ENCODE data around the gene U2SURP.
"Not testable (repeated sequence)": the region's sequence is repeated elsewhere in the genome, so short reads cannot be mapped to it uniquely, and the experiment has no call there.

Gene U2SURP

GRCh38 chr3:143073983-143074382 is 72.6 kb downstream of the U2SURP start:
- H3K9me3 ChIP-seq (ENCODE audit: low read length); H3K36me3 ChIP-seq (ENCODE audit: insufficient read depth, low read length); H3K27me3 ChIP-seq (ENCODE audit: control insufficient read depth in 1 of 2, insufficient read depth in 2 of 2, low read length in 2 of 2); H3K4me1 ChIP-seq (ENCODE audit: insufficient read depth, low read length); H3K9ac ChIP-seq (ENCODE audit: low read length); H3K4me3 ChIP-seq (ENCODE audit: low read depth in 1 of 2, low read length in 2 of 2); H3K27ac ChIP-seq (ENCODE audit: low read depth, low read length): not testable (repeated sequence)

- H3K27me3 ChIP-seq (ENCODE audit: control insufficient read depth in 1 of 2, insufficient read depth in 2 of 2, low read length in 2 of 2) = no peaks in the 10 kb centered on the region
- H3K36me3 ChIP-seq (ENCODE audit: insufficient read depth, low read length) = no peaks in the 10 kb centered on the region
- no peak overlapping the region for H3K27ac ChIP-seq (ENCODE audit: low read depth, low read length)
- no peak overlapping the region for H3K9ac ChIP-seq (ENCODE audit: low read length)
- H3K4me1 ChIP-seq (ENCODE audit: insufficient read depth, low read length) = no peaks in the 10 kb centered on the region
- H3K9me3 ChIP-seq (ENCODE audit: low read length) = no peaks in the 10 kb centered on the region
- H3K4me3 ChIP-seq (ENCODE audit: low read depth in 1 of 2, low read length in 2 of 2) = no peak overlapping the region
These were observed 77.5 kb downstream of the U2SURP start for GRCh38 chr3:143078883-143079282.

DNA sequence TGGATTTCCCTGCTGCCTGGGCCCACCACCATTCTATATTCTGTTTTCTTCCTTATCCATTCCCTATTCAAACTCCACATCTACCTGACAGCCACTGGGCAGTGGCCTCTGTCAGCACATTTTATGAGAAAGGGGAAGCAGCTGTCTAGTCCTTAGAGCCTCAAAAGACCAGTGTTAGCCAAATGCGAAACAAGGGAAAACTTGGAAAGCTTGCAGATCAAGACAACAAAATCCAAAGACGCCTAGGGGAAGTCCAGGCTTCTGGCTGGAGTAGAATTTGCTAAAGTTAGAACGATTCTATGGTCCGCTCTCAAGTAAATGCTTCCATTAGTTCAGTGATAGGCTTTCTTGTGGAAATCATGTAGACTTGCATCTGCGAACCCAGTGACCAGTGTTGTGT is 78.8 kb downstream of the U2SURP start:
- no peaks in the 10 kb centered on the region for H3K36me3 ChIP-seq (ENCODE audit: insufficient read depth, low read length)
- H3K27ac ChIP-seq (ENCODE audit: low read depth, low read length) = no peak overlapping the region

GRCh38 chr3:143081365-143081764 is 80.0 kb downstream of the U2SURP start:
- Histone ChIP-seq H3K9ac (ENCODE audit: low read length) (no peak overlapping the region), H3K9me3 (ENCODE audit: low read length) (no peaks in the 10 kb centered on the region), H3K4me1 (ENCODE audit: insufficient read depth, low read length) (no peaks in the 10 kb centered on the region), H3K27me3 (ENCODE audit: control insufficient read depth in 1 of 2, insufficient read depth in 2 of 2, low read length in 2 of 2) (no peaks in the 10 kb centered on the region), H3K36me3 (ENCODE audit: insufficient read depth, low read length) (no peaks in the 10 kb centered on the region), H3K27ac (ENCODE audit: low read depth, low read length) (no peak overlapping the region), H3K4me3 (ENCODE audit: low read depth in 1 of 2, low read length in 2 of 2) (no peak overlapping the region)

More for the DNA sequence above, 78.8 kb downstream of the U2SURP start:
- no peaks in the 10 kb centered on the region for H3K27me3 ChIP-seq (ENCODE audit: control insufficient read depth in 1 of 2, insufficient read depth in 2 of 2, low read length in 2 of 2)
- no peaks in the 10 kb centered on the region for H3K9me3 ChIP-seq (ENCODE audit: low read length)
- no peak overlapping the region for H3K4me3 ChIP-seq (ENCODE audit: low read depth in 1 of 2, low read length in 2 of 2)
- no peak overlapping the region for H3K9ac ChIP-seq (ENCODE audit: low read length)
- H3K4me1 ChIP-seq (ENCODE audit: insufficient read depth, low read length) = no peaks in the 10 kb centered on the region

DNA sequence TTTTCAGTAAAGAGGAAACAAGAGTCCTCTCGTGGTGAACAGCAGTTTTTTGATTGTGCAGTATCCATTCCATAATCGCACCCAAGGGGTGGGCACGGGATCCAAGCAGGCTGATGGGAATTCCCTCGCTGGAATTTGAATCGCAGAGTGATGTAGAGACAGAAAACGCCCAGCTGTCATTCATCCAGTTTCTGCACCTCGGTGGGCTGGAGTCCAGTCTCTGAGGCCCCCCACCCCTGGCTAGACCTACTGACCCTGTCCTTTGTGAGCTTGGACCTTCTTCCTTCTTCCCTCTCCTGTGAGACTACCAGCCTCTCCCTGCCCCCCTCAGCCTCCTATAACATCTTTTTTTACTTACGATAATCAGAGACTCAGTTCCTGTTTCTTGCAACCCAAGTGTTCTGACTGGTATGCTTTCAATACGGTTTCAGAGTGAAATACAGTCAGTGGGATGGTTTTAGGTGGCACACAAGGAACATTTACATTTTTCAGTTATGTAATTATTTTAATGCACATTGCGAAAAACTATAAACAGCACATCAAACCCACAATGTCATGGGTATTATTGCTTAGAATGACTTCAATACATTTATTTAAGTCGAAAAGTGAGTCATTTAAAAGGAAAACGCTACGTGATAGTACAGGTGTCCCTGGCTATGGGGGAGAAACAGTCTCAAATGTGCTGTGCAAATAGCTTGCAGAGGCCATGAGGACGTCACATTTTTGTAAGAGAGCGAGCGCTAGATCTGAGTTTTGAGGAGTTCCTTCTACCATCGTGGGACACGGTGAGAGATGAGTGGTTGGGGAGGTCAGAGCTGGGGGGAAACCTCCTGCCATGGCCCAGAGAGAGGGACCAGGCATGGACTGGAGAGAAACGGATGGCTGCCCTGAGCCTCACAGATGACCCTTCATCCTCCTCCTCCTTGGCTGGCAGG is 80.7 kb downstream of the U2SURP start:
- Histone ChIP-seq H3K4me3 (ENCODE audit: low read depth in 1 of 2, low read length in 2 of 2) (no peak overlapping the region), H3K9me3 (ENCODE audit: low read length) (no peaks in the 10 kb centered on the region), H3K9ac (ENCODE audit: low read length) (no peak overlapping the region), H3K4me1 (ENCODE audit: insufficient read depth, low read length) (no peaks in the 10 kb centered on the region), H3K27me3 (ENCODE audit: control insufficient read depth in 1 of 2, insufficient read depth in 2 of 2, low read length in 2 of 2) (no peaks in the 10 kb centered on the region), H3K27ac (ENCODE audit: low read depth, low read length) (no peak overlapping the region), H3K36me3 (ENCODE audit: insufficient read depth, low read length) (no peaks in the 10 kb centered on the region)

DNA sequence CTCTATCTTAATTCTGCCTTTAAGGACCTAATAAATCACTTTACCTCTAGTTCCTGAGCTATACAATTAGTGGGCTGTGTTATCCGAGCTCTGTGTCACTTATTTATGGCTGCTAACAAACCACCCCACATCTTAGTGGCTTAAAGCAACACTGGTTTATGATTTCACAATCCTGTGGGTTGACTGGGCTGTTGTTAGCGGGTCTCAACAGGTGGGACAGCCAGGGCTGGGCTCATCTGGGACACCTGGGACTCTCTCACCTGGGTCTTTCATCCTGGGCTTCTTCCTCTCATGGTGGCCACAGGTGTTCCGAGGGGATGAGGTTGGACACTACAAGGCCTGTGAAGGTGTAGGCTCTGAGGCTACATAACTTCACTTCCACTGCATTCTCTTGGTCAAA is 82.4 kb downstream of the U2SURP start:
- Histone ChIP-seq H3K4me3 (ENCODE audit: low read depth in 1 of 2, low read length in 2 of 2) (no peak overlapping the region), H3K27me3 (ENCODE audit: control insufficient read depth in 1 of 2, insufficient read depth in 2 of 2, low read length in 2 of 2) (no peaks in the 10 kb centered on the region), H3K36me3 (ENCODE audit: insufficient read depth, low read length) (no peaks in the 10 kb centered on the region), H3K9ac (ENCODE audit: low read length) (no peak overlapping the region), H3K9me3 (ENCODE audit: low read length) (no peaks in the 10 kb centered on the region), H3K27ac (ENCODE audit: low read depth, low read length) (no peak overlapping the region), H3K4me1 (ENCODE audit: insufficient read depth, low read length) (no peaks in the 10 kb centered on the region)

DNA sequence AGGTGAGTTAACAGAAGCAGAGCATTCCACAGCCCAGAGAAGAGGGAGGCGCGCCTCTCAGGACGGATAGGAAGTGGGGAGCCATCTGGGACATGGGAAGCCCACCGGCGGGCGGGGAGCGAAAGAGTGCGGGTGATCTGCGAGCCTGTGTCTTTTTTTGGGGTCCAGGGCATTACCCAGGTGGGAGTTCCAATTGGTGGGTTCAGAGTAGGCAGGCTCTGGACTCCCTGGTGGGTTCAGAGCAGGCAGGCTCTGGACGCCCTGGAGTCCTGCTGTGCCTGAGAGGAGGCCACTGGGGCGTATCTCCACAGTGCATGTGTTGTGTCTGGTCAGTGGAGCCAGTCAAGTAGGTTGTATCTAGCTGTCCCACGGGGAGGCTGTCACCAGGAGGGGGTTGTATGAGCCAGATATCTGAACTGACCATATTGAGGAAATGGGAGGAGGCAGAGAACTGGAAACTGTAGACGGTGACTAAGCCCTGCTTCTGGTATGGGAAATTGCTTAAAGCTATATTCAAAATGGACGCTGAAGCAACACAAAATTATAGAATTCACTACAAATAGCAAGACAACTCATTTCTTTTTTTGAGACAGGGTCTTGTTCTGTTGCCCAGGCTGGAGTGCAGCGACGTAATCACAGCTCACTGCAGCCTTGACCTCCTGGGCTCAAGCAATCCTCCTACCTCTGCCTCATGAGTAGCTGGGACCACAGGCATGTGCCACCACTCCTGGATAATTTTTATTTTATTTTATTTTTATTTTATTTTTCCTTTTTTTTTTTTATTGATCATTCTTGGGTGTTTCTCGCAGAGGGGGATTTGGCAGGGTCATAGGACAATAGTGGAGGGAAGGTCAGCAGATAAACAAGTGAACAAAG is 83.7 kb downstream of the U2SURP start:
- H3K9ac ChIP-seq (ENCODE audit: low read length) = no peak overlapping the region
- no peak overlapping the region for H3K4me3 ChIP-seq (ENCODE audit: low read depth in 1 of 2, low read length in 2 of 2)
- no peak overlapping the region for H3K27ac ChIP-seq (ENCODE audit: low read depth, low read length)
- no peaks in the 10 kb centered on the region for H3K4me1 ChIP-seq (ENCODE audit: insufficient read depth, low read length)
- H3K36me3 ChIP-seq (ENCODE audit: insufficient read depth, low read length) = no peaks in the 10 kb centered on the region
- H3K27me3 ChIP-seq (ENCODE audit: control insufficient read depth in 1 of 2, insufficient read depth in 2 of 2, low read length in 2 of 2) = no peaks in the 10 kb centered on the region
- no peaks in the 10 kb centered on the region for H3K9me3 ChIP-seq (ENCODE audit: low read length)

DNA sequence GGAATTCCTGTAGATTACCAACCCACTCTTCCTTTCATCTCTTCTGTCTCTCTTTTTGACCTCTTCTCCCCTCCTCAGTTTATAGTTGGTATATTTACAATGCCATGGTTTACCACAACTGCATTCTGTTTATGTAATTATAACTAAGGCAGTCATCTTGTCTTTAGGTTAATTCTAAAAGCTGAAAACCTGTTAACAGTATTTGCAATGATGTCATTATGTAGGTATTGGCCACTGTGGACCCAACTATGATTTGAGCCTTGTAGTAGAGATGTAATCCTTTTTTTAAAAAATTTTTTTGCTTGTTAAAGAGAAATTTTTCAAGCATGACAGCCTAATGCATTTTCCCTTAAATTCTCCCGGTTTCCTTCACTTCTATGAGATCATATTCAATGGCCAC is 87.5 kb downstream of the U2SURP start:
- no peaks in the 10 kb centered on the region for H3K9me3 ChIP-seq (ENCODE audit: low read length)
- no peak overlapping the region for H3K4me3 ChIP-seq (ENCODE audit: low read depth in 1 of 2, low read length in 2 of 2)
- no peak overlapping the region for H3K27ac ChIP-seq (ENCODE audit: low read depth, low read length)
- no peaks in the 10 kb centered on the region for H3K27me3 ChIP-seq (ENCODE audit: control insufficient read depth in 1 of 2, insufficient read depth in 2 of 2, low read length in 2 of 2)
- H3K9ac ChIP-seq (ENCODE audit: low read length) = no peak overlapping the region
- no peaks in the 10 kb centered on the region for H3K36me3 ChIP-seq (ENCODE audit: insufficient read depth, low read length)
- no peaks in the 10 kb centered on the region for H3K4me1 ChIP-seq (ENCODE audit: insufficient read depth, low read length)

GRCh38 chr3:143089965-143090364 is 88.6 kb downstream of the U2SURP start:
- Histone ChIP-seq H3K27ac (ENCODE audit: low read depth, low read length) (no peak overlapping the region), H3K4me3 (ENCODE audit: low read depth in 1 of 2, low read length in 2 of 2) (no peak overlapping the region), H3K27me3 (ENCODE audit: control insufficient read depth in 1 of 2, insufficient read depth in 2 of 2, low read length in 2 of 2) (no peaks in the 10 kb centered on the region), H3K36me3 (ENCODE audit: insufficient read depth, low read length) (no peaks in the 10 kb centered on the region), H3K9ac (ENCODE audit: low read length) (no peak overlapping the region), H3K9me3 (ENCODE audit: low read length) (no peaks in the 10 kb centered on the region), H3K4me1 (ENCODE audit: insufficient read depth, low read length) (no peaks in the 10 kb centered on the region)

DNA sequence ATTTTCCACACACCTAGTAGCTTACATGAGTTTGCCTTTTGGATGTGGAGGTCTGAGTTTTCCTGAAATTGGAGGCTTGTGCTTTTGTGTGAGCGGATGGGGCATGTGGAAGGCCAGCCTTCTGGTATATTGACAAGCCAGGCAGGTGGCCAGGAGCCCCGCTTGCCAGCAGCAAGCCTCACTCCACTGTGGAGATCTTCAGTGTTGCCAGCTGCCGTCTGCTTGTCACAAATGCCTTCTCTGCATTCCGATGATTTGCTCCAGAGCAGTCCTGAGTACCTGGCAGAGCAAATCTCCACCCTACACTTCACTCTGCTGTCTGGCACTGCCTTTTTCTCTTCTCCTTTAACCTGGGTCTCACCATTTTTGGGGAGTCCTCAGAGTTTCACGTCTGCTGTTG is 89.1 kb downstream of the U2SURP start:
- H3K4me1 ChIP-seq (ENCODE audit: insufficient read depth, low read length) = no peaks in the 10 kb centered on the region
- no peaks in the 10 kb centered on the region for H3K27me3 ChIP-seq (ENCODE audit: control insufficient read depth in 1 of 2, insufficient read depth in 2 of 2, low read length in 2 of 2)
- no peaks in the 10 kb centered on the region for H3K36me3 ChIP-seq (ENCODE audit: insufficient read depth, low read length)
- no peak overlapping the region for H3K9ac ChIP-seq (ENCODE audit: low read length)
- no peak overlapping the region for H3K4me3 ChIP-seq (ENCODE audit: low read depth in 1 of 2, low read length in 2 of 2)
- H3K27ac ChIP-seq (ENCODE audit: low read depth, low read length) = no peak overlapping the region
- no peaks in the 10 kb centered on the region for H3K9me3 ChIP-seq (ENCODE audit: low read length)

DNA sequence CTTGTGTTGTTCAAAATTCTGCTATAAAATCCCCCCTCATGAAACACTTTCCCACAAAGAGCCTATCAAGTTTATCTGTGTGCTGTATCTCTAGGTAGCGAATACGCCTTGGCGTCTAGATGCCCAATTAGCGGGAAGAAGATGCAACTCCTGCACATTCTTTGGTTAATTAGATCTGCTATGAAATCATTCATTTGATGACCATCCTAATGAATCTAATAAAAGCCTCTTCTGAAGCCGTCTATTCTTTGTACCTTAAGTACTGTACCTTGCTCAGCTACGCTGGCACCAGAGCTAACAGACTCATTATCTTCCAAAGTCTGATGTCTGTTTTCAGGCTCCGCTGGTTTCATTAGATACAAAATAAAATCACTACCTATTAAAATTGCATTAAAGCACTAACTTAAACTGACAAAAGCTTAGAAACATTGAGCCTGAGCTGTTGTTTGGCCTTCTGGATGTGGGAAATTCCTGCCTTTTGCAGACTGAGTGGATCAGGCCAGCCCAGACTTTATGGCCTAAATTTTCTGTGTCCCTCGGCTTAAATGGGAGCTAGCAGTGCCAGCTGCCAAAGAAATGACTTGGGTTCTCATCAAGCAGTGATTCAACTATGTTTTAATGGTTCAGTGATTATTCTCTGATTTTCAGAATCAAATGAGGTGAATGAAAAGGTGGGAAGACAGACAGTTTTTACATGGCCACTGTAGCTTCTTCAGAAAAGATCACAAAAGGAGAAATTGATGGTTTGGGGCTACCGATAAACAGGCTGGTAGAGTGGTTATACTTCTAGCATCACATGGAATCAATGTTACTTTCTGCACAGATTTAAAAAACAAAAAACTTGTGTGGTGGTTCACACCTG is 89.8 kb downstream of the U2SURP start:
- Histone ChIP-seq H3K9me3 (ENCODE audit: low read length) (no peaks in the 10 kb centered on the region), H3K27me3 (ENCODE audit: control insufficient read depth in 1 of 2, insufficient read depth in 2 of 2, low read length in 2 of 2) (no peaks in the 10 kb centered on the region), H3K36me3 (ENCODE audit: insufficient read depth, low read length) (no peaks in the 10 kb centered on the region), H3K4me3 (ENCODE audit: low read depth in 1 of 2, low read length in 2 of 2) (no peak overlapping the region), H3K27ac (ENCODE audit: low read depth, low read length) (no peak overlapping the region), H3K9ac (ENCODE audit: low read length) (no peak overlapping the region), H3K4me1 (ENCODE audit: insufficient read depth, low read length) (no peaks in the 10 kb centered on the region)

Data from muscle layer of colon (tissue), 2 donors.